ENCODE results near the gene PEAK1.

DNA sequence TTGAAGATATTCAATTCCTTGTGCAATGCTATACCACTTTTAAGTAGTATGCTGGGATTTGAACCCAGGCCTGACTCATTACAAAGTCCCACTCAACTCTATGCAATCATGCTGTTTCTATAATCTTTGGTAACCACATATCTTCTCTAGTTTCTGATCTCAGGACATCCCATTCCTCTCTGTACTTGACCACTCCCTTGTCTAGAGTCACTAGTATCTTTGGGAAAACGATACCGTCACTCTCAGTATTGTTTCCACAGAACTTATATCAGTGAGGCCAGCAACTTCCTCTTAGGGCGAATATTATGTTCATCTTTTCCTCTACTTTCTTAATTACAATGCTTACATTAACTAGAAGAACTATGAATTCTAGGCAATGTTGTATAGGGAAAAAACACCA lies 211.7 kb downstream of the PEAK1 start:
- TF ChIP-seq, protein P1, sequence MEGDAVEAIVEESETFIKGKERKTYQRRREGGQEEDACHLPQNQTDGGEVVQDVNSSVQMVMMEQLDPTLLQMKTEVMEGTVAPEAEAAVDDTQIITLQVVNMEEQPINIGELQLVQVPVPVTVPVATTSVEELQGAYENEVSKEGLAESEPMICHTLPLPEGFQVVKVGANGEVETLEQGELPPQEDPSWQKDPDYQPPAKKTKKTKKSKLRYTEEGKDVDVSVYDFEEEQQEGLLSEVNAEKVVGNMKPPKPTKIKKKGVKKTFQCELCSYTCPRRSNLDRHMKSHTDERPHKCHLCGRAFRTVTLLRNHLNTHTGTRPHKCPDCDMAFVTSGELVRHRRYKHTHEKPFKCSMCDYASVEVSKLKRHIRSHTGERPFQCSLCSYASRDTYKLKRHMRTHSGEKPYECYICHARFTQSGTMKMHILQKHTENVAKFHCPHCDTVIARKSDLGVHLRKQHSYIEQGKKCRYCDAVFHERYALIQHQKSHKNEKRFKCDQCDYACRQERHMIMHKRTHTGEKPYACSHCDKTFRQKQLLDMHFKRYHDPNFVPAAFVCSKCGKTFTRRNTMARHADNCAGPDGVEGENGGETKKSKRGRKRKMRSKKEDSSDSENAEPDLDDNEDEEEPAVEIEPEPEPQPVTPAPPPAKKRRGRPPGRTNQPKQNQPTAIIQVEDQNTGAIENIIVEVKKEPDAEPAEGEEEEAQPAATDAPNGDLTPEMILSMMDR (IDR thresholded peaks at IDR 0.05), result no peak
- no peak for TF ChIP-seq EP300 (IDR thresholded peaks at IDR 0.05)

All from suprapubic skin (tissue), 3 donors.